GM18505 (cell line): Measurements from ENCODE around the gene SERPINA1.

Experiments used
- ATAC-seq: cut with Tn5 transposase; IDR thresholded peaks from one replicate; pipeline ENCODE4 v1.9.1; 2021; ENCODE audit not compliant: unreplicated experiment
- POLR2A ChIP-seq: IDR thresholded peaks from 4 replicates; pipeline ENCODE4 v1.6.1; 2011; ENCODE audit warnings: borderline replicate concordance; ENCODE audit not compliant: insufficient read depth, insufficient read length; ENCODE audit errors: extremely low read depth

Gene SERPINA1

DNA sequence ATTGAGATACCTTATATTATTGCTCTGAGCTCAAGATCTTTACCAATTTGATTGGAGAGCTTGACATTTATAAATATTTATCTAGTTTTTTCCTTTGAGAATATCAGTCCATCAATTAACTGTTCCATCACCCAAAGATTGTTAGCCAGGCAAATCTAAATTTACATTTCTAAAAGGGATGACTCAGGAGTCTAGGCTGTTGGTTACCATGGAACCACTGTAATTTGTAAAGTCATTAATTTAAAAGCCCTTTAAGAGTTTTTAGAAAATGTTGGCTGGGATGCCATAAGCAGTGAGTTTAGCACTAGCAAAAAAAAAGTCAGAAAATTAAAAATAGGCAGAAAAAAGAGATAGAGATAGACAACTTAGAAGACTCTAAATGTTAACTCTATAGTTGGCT lies 19.5 kb upstream of the SERPINA1 start:
- TF ChIP-seq POLR2A: no peak
- ATAC-seq: no peak

- ATAC-seq: no peak
- TF ChIP-seq POLR2A: no peak
These were observed 18.5 kb upstream of the SERPINA1 start for GRCh38 chr14:94406910-94407309.

GRCh38 chr14:94405486-94405885 lies 17.1 kb upstream of the SERPINA1 start:
- no peak for ATAC-seq
- TF ChIP-seq POLR2A: no peak

- TF ChIP-seq POLR2A: no peak
- no peak for ATAC-seq
These were observed 16.2 kb upstream of the SERPINA1 start for GRCh38 chr14:94404561-94404960.

DNA sequence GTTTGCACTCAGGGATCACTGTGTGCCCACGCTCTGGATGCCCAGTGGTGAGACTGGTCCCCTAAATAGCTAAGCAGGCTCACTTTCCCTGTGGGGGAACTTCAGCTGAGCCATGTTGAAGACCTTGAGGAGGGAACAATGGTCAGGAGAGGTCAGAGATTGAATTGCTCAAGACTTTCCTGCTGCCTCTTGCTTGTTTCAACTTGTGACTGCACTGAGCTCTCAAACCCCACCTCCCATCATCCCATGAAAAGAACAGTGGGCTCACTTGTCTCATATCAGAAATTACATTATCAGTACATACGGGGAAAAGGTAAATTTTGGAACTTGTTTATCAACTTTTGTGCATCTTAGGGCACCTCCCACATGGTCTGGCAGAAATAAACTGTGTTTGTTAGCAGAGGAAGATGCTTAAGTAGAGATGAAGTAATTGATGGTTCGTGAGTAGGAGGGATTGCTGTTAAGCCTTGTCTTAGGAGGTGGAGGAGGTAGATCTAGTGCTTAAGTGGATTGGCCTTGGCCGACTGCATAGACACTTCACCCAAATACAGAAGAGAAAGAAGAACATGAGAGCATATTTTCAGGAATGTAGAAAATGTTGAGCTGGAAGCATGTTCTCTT lies 15.0 kb upstream of the SERPINA1 start:
- no peak for ATAC-seq
- no peak for TF ChIP-seq POLR2A

DNA sequence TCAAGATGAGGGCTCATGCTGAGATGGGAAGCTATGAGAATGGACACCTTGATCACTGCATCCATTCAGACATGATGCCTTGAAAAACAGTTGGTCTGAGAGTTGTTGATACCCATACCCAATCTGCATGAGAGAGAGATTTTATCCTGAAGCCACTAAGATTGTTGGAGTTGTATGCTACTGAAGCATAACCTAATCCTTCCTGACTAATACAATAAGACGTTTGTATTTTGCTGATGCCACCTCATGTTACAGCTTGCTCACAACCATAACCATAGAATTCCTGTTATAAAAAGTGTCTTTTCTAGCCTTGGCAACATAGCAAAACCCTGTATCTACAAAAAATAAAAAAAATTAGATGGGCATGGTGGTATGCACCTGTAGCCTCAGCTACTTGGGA lies 12.7 kb upstream of the SERPINA1 start:
- no peak for TF ChIP-seq POLR2A
- ATAC-seq: no peak

- no peak for TF ChIP-seq POLR2A
- ATAC-seq: no peak
These were observed 12.0 kb upstream of the SERPINA1 start for GRCh38 chr14:94400422-94400841.

- ATAC-seq: no peak
- no peak for TF ChIP-seq POLR2A
These were observed 10.1 kb upstream of the SERPINA1 start for GRCh38 chr14:94398536-94398935.

DNA sequence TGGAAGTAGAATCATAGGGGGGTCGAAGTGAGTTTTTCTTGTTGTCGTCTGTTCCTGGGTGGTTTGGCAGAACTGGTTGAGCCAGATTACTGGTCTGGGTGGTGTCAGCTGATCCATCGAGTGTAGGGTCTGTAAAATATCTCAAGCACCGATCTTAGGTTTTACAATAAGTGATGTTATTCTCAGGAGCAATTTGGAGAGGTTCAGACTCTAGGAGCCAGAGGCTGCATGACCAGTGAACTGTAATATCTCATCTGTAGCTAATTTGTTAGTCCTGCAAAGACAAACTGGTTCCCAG lies 9.7 kb upstream of the SERPINA1 start:
- no peak for TF ChIP-seq POLR2A
- ATAC-seq: no peak

GRCh38 chr14:94397289-94398181 lies 9.1 kb upstream of the SERPINA1 start:
- no peak for TF ChIP-seq POLR2A
- no peak for ATAC-seq

- ATAC-seq: no peak
- TF ChIP-seq POLR2A: no peak
These were observed 8.3 kb upstream of the SERPINA1 start for GRCh38 chr14:94396628-94397225.

DNA sequence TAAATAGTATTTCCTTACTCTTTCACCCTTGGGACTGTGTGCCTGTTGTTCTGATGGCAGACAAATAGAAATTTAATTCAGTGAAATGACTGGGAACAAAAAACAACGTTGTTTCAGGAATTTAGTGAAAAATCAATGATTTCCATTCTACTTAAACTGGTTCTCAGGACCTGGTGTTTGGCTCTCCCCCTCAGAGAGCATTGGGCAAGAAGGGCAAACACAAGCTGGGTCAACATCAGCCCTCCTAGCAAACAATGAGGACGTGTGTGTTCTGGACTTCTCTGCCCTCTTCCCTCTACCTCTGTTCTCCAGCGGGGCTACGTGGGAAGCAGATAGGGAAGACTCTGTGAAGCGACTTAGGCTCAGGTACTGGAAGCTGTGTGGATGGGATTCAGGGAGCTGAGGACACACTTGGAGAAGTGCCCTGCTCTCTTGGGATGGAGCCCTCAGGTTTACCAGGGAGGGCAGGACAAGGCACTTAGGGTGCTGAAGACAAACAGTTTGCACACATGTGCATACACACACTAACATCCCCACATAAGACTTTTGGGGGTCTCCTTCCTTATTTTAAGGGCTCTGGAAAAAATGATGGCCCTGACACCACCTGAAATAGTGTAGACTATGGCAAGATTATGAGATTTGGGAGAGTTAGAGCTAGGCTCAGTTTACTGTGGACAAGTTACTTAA lies 7.6 kb upstream of the SERPINA1 start:
- TF ChIP-seq POLR2A: no peak
- ATAC-seq: no peak

GRCh38 chr14:94395282-94395887 lies 7.0 kb upstream of the SERPINA1 start:
- no peak for TF ChIP-seq POLR2A
- no peak for ATAC-seq
